A673 (cell line): ENCODE measurements around the gene SCN4B. TPM values are rescaled to one million over a fixed set of nuclear protein-coding genes. Genes with fewer than 3 reads are reported as not detected.

Experiments used
- BruUV-seq: library from RNA; stranded (reverse); fragments of 400-500 nt; replicated peaks from 2 replicates; lab custom pipeline; 2021; lab: Mats Ljungman, UMichigan
- CTCF ChIA-PET: fragments of 300-600 bp; sonication (Branson Sonifier 250); formaldehyde crosslinking; loops from one replicate; lab custom pipeline; 2022; ENCODE audit warnings: antibody characterized with exemption; lab: Charles Lee
- POLR2A ChIA-PET: fragments of 300-600 bp; sonication (Branson Sonifier 250); formaldehyde crosslinking; loops from one replicate; lab custom pipeline; 2022; ENCODE audit warnings: antibody characterized with exemption; ENCODE audit not compliant: low non-redundant PET; lab: Charles Lee
- DNase-seq: peaks from one replicate; pipeline ENCODE4 v3.0.0-alpha.2; 2015; ENCODE audit warnings: low spot score
- H3K27ac ChIP-seq: fragments of 200-600 bp; sonication (generic); 2 replicates; pipeline ENCODE4 v1.5.1; 2016; ENCODE audit warnings: mixed run types, low read depth, mild to moderate bottlenecking, mixed read lengths, antibody characterized with exemption, low read length; ENCODE audit not compliant: poor library complexity, severe bottlenecking
- H3K27me3 ChIP-seq: fragments of 200-600 bp; sonication (generic); replicated peaks from 2 replicates; pipeline ENCODE4 v1.6.1; 2017; ENCODE audit warnings: mixed run types, low read depth, mild to moderate bottlenecking, mixed read lengths, antibody characterized with exemption, low read length; ENCODE audit not compliant: insufficient read depth, poor library complexity
- H3K36me3 ChIP-seq: fragments of 200-600 bp; sonication (generic); 2 replicates; pipeline ENCODE4 v1.6.1; 2016; ENCODE audit warnings: mixed run types, mild to moderate bottlenecking, mixed read lengths, antibody characterized with exemption, low read length; ENCODE audit not compliant: insufficient read depth, poor library complexity, severe bottlenecking
- H3K4me1 ChIP-seq: fragments of 200-600 bp; sonication (generic); 2 replicates; pipeline ENCODE4 v1.6.1; 2017; ENCODE audit warnings: mixed run types, mild to moderate bottlenecking, mixed read lengths, antibody characterized with exemption, low read length; ENCODE audit not compliant: insufficient read depth, poor library complexity, severe bottlenecking
- H3K4me3 ChIP-seq: fragments of 200-600 bp; sonication (generic); 2 replicates; pipeline ENCODE4 v1.5.1; 2016; ENCODE audit warnings: low read depth, mixed run types, mild to moderate bottlenecking, mixed read lengths, low read length; ENCODE audit not compliant: poor library complexity, severe bottlenecking
- H3K9me3 ChIP-seq: fragments of 200-600 bp; sonication (generic); 2 replicates; pipeline ENCODE4 v1.6.1; 2016; ENCODE audit warnings: mixed run types, low read depth, mild to moderate bottlenecking, mixed read lengths, antibody characterized with exemption, low read length; ENCODE audit not compliant: poor library complexity, severe bottlenecking
- EZH2 ChIP-seq: fragments of 200-600 bp; sonication (generic); IDR thresholded peaks from 2 replicates; pipeline ENCODE4 v1.6.1; 2017; ENCODE audit warnings: borderline replicate concordance, low read depth, mild to moderate bottlenecking, mixed read lengths, antibody characterized with exemption, low read length; ENCODE audit not compliant: poor library complexity, severe bottlenecking
- intact Hi-C: fragments of 100-400 bp; cut with micrococcal nuclease; formaldehyde crosslinking; loops from one replicate; pipeline ENCODE4 v1.10.0; 2022; ENCODE audit not compliant: unreplicated experiment
- total RNA-seq: library from RNA; stranded (reverse); gene quantifications from 2 replicates; pipeline ENCODE4 v1.2.3, GENCODE V29; 2021
- TF ChIP-seq, protein P1 (sequence below): fragments of 300-800, 200-600 bp; sonication (generic); conservative IDR thresholded peaks from 2 replicates; pipeline ENCODE4 v1.5.1; 2017; ENCODE audit warnings: low read depth, mild to moderate bottlenecking, antibody characterized with exemption, low read length, moderate library complexity, mixed read lengths

The SCN4B gene
- total RNA-seq, 1 experiment from 2014 or later, result 1.8 TPM

DNA sequence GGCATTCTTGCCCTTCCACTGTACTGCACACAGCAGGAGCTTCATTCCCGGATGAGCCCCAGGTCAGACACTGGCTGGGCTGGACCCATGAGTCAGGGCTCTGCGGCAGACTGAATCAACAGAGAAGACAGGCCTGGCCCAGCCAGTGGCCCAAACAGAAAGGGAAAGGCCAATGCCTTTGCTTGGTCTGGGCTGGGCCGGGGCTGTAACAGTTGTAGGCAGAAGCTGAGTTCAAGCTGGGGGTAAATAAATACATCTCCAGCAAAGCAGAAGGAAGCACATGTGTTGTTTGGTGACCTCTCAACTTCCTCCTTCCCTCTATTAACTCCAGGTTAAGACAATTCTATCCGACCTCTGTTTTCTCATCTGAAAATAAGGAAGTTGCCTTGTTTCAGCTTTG, 64.1 kb downstream of the SCN4B start:
- POLR2A ChIA-PET, result no interaction called here
- Histone ChIP-seq H3K36me3 (no peaks in the 10 kb centered on the region), H3K27ac (no peak overlapping the region), H3K4me1 (no peaks in the 10 kb centered on the region), H3K4me3 (no peak overlapping the region), H3K9me3 (peaks cover 6% of the 10 kb centered on the region), H3K27me3 (peaks cover 16% of the 10 kb centered on the region)
- CTCF ChIA-PET, result no interaction called here
- TF ChIP-seq, protein P1, sequence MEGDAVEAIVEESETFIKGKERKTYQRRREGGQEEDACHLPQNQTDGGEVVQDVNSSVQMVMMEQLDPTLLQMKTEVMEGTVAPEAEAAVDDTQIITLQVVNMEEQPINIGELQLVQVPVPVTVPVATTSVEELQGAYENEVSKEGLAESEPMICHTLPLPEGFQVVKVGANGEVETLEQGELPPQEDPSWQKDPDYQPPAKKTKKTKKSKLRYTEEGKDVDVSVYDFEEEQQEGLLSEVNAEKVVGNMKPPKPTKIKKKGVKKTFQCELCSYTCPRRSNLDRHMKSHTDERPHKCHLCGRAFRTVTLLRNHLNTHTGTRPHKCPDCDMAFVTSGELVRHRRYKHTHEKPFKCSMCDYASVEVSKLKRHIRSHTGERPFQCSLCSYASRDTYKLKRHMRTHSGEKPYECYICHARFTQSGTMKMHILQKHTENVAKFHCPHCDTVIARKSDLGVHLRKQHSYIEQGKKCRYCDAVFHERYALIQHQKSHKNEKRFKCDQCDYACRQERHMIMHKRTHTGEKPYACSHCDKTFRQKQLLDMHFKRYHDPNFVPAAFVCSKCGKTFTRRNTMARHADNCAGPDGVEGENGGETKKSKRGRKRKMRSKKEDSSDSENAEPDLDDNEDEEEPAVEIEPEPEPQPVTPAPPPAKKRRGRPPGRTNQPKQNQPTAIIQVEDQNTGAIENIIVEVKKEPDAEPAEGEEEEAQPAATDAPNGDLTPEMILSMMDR, result no peak
- BruUV-seq, result no TSS peak
- intact Hi-C loops, result no loop called here
- no peak for DNase-seq

DNA sequence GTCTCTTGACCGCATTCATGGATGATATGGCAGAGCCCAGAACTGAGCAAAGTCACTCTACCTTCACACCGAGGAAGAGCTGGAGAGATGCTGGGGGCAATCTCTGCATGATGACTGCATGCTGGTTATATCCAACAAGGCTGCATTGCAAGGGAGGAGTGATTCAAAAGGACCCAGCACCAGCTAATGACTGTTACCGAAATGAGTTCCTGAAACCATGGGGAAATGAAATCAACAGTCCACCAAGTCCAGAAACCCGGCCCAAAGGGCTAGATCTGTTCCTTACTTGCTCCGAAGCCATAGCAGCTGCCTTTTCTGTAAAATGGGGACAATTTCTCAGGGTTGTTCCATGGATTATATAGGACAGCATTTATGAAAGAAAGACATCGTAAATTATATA, 64.7 kb downstream of the SCN4B start:
- Histone ChIP-seq H3K9me3 (peaks cover 6% of the 10 kb centered on the region), H3K36me3 (no peaks in the 10 kb centered on the region), H3K4me1 (no peaks in the 10 kb centered on the region), H3K27me3 (peaks cover 12% of the 10 kb centered on the region), H3K27ac (no peak overlapping the region), H3K4me3 (no peak overlapping the region)
- intact Hi-C loops, result no loop called here
- ChIA-PET CTCF (no interaction called here), POLR2A (no interaction called here)
- BruUV-seq, result no TSS peak
- DNase-seq, result no peak
- no peak for TF ChIP-seq EZH2
- TF ChIP-seq, protein P1, result no peak

DNA sequence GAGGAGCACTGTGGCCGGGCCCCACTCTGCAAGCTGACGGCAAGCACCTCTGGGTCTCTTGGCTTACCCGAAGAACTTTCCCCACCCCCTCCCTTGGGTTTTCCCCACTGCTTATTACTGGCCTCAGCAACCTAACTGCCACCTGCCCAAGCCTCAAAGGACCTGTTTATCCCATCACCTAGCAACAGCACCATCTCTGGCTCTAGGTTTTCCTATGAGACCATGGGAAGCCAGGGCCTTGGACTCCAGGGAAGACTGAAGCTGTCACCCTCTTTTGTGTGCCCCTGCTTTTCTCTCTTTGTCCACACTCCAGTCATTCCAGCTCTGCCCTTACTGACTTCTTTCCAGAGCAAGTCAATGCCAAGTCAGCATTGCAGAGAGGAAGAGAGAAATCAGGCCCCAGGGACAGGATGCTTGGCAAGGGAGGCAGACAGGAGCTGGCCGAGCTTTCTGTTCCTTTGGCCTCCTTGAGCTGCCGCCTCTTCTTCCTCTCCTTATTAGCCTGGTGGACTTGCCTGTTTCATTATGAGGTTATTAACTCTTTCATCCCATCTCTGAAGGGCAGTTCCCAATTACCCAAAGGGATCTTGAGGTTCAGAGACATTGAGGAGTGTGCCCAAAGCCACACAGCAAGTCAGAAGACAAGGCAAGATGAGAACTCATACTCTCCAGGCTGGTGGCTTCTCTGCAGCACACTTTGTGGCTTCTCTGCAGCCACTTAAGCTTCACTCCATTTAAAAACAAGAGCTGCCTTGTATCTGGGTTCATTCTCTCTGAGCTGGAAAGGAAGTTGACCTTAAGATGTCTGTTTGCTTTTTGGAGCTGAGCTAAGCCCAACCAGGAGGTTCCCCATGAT, 65.5 kb downstream of the SCN4B start, which contains the start of gene SMIM35:
SMIM35 (minus strand) TSS at position 51 of the 856 bp plus-strand sequence. CDS start 206 bp downstream, outside the sequence.
- ChIA-PET POLR2A (no interaction called here), CTCF (no interaction called here)
- Histone ChIP-seq H3K27me3 (peaks cover 12% of the 10 kb centered on the region), H3K4me1 (no peaks in the 10 kb centered on the region), H3K9me3 (peaks cover 6% of the 10 kb centered on the region), H3K36me3 (no peaks in the 10 kb centered on the region), H3K4me3 (no peak within 1 kb of the TSS), H3K27ac (no peak within 1 kb of the TSS)
- no peak for DNase-seq
- no TSS peak for BruUV-seq
- intact Hi-C loops, result no loop called here
- TF ChIP-seq, protein P1, result no peak
- no peak for TF ChIP-seq EZH2
